ENCODE results near the gene SLC1A3.

Gene SLC1A3

DNA sequence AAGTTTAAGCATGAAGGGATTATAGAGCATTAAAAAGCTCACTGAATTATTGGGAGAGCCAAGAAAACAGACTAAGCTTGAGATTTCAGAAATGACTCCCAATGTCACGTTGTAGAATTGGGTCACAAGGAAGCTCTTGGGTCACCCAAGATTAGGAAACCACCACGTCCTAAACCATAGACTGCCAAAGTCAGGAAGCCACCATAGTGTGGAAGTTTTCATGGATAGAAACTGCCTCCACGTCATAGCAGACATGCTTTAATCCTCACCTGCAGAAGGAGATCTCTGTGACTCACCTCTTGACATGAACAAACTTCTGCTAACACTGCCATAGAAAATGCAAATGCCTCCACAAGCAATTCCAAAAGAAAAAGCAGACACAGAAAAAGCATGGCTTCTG lies 106.3 kb downstream of the SLC1A3 start:
- Histone ChIP-seq H3K4me1 (ENCODE audit: control insufficient read depth in 1 of 2, insufficient read depth in 2 of 2, low read length in 2 of 2) (no peaks in the 10 kb centered on the region), H3K27ac (ENCODE audit: low read length) (no peak overlapping the region), H3K36me3 (ENCODE audit: control insufficient read depth in 1 of 2, insufficient read depth in 2 of 2, low read length in 2 of 2) (no peaks in the 10 kb centered on the region), H3K9me3 (ENCODE audit: control insufficient read depth in 1 of 2, low read length in 2 of 2) (no peaks in the 10 kb centered on the region), H3K27me3 (ENCODE audit: low read depth, low read length) (no peaks in the 10 kb centered on the region), H3K4me3 (ENCODE audit: low read depth in 1 of 2, low read length in 2 of 2) (no peak overlapping the region)

DNA sequence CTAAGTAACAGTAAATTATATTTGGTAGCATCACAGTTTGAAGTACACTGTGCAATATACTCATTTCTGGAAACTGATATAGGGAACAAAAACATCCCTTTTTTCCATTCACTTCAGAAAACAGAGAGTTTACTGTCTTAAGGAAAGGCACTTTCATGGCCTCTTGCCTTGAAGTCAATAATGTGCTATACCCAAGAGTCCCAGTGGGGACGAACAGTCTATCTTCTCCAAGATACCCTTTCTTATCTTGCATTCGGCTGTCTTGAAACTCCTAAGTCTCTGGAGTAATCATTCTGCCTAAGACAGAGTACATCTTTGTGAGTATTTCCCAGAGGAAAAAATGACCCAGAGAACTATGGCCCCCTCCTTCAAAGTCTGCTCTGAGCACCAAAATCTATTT lies 107.1 kb downstream of the SLC1A3 start:
- Histone ChIP-seq H3K27ac (ENCODE audit: low read length) (no peak overlapping the region), H3K4me3 (ENCODE audit: low read depth in 1 of 2, low read length in 2 of 2) (no peak overlapping the region), H3K27me3 (ENCODE audit: low read depth, low read length) (no peaks in the 10 kb centered on the region), H3K9me3 (ENCODE audit: control insufficient read depth in 1 of 2, low read length in 2 of 2) (no peaks in the 10 kb centered on the region), H3K4me1 (ENCODE audit: control insufficient read depth in 1 of 2, insufficient read depth in 2 of 2, low read length in 2 of 2) (no peaks in the 10 kb centered on the region), H3K36me3 (ENCODE audit: control insufficient read depth in 1 of 2, insufficient read depth in 2 of 2, low read length in 2 of 2) (no peaks in the 10 kb centered on the region)

DNA sequence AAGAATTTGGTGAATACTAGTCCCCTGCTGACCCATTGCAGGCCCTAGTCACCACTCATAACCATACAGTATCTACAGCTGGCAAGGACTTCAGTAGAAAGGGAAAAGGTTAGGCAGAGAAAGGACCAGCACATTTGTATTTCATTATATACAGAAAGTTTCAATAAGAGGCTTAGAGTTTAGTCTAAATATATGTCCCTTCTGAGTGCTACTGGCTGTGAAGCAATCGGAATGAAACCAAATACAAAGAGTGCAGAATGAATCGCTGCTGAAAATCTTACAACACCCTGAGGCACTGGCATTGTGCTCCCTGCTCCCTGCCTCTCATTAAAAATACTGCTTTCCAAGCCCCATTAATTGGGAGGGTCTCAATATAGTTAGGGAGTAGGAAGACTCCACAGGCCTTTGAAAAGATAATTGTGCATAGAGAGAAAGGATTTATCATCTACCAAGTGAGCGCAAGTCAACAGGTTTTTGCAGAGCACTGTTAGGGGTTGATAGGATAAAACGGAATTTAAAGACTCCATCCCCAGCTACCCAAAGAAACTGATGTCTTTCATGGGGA lies 110.8 kb downstream of the SLC1A3 start:
- no peak overlapping the region for H3K27ac ChIP-seq (ENCODE audit: low read length)
- no peaks in the 10 kb centered on the region for H3K9me3 ChIP-seq (ENCODE audit: control insufficient read depth in 1 of 2, low read length in 2 of 2)
- no peaks in the 10 kb centered on the region for H3K4me1 ChIP-seq (ENCODE audit: control insufficient read depth in 1 of 2, insufficient read depth in 2 of 2, low read length in 2 of 2)
- no peaks in the 10 kb centered on the region for H3K36me3 ChIP-seq (ENCODE audit: control insufficient read depth in 1 of 2, insufficient read depth in 2 of 2, low read length in 2 of 2)
- H3K27me3 ChIP-seq (ENCODE audit: low read depth, low read length): no peaks in the 10 kb centered on the region
- H3K4me3 ChIP-seq (ENCODE audit: low read depth in 1 of 2, low read length in 2 of 2): no peak overlapping the region

DNA sequence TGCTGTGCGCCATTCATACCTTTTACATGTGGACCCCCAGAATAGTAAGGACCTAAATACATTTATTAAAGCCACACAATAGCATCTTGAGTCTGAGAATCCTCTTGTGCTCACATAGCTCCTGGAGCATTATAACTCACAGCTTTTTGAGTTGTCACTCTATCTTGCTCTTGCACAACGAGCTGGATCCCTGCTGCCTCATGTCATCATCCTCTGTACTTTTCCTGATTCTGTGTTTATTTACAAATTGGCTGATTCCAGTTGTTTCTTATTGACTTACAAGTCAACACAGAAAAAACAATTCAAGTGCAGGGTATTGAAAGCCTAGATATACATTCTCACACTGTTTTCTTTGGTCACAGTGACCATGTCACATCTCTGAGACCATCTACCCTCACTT lies 112.9 kb downstream of the SLC1A3 start:
- no peak overlapping the region for H3K27ac ChIP-seq (ENCODE audit: low read length)
- no peaks in the 10 kb centered on the region for H3K4me1 ChIP-seq (ENCODE audit: control insufficient read depth in 1 of 2, insufficient read depth in 2 of 2, low read length in 2 of 2)
- H3K4me3 ChIP-seq (ENCODE audit: low read depth in 1 of 2, low read length in 2 of 2): no peak overlapping the region
- no peaks in the 10 kb centered on the region for H3K9me3 ChIP-seq (ENCODE audit: control insufficient read depth in 1 of 2, low read length in 2 of 2)
- no peaks in the 10 kb centered on the region for H3K27me3 ChIP-seq (ENCODE audit: low read depth, low read length)
- H3K36me3 ChIP-seq (ENCODE audit: control insufficient read depth in 1 of 2, insufficient read depth in 2 of 2, low read length in 2 of 2): no peaks in the 10 kb centered on the region

DNA sequence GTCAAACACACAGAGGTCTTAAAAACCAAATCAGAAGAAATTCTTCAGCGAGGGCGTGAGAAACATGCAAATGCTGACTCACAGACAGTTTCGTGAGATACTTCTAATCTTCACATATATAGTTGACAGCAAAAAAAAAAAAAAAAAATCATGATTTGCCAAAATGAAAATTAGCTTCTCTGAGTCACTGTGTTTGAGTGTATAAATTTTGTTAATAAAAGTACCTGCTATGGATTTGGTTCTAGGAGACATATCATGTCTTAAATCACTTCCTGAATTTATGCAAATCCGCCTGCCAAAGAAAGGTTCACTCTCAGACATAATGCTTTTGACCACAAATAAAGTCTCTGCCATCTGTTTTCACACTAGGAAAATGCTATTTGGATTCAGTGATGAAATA lies 114.3 kb downstream of the SLC1A3 start:
- Histone ChIP-seq H3K9me3 (ENCODE audit: control insufficient read depth in 1 of 2, low read length in 2 of 2) (no peaks in the 10 kb centered on the region), H3K27ac (ENCODE audit: low read length) (no peak overlapping the region), H3K4me1 (ENCODE audit: control insufficient read depth in 1 of 2, insufficient read depth in 2 of 2, low read length in 2 of 2) (no peaks in the 10 kb centered on the region), H3K36me3 (ENCODE audit: control insufficient read depth in 1 of 2, insufficient read depth in 2 of 2, low read length in 2 of 2) (no peaks in the 10 kb centered on the region), H3K27me3 (ENCODE audit: low read depth, low read length) (no peaks in the 10 kb centered on the region), H3K4me3 (ENCODE audit: low read depth in 1 of 2, low read length in 2 of 2) (no peak overlapping the region)

DNA sequence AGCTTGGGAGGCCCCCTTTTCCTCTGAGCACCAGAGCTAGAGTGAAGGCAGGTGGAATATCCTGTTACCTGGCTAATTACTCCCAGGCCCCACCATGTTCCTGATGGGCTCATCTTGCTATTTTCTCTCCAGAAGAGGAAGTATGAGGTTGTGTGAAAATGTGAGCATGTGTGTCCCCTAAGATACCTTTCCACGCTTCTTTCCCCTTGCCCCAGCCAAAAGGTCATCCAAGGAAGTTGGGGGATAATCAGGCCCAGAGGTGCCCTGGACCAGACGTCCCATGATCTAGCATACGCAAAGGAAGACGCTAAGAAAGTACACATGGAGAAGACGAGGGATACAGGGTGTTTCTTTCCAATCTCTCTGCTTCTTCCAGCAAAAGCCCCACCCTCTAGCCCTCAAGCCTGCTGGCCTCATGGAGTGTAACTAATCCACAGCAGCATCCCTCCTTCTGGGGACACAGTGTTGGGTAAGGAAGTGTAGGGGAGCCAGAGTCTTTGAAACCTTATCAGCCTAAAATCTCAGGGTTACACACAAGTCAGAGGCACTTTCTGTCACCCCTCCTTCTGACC lies 115.3 kb downstream of the SLC1A3 start:
- no peaks in the 10 kb centered on the region for H3K4me1 ChIP-seq (ENCODE audit: control insufficient read depth in 1 of 2, insufficient read depth in 2 of 2, low read length in 2 of 2)

DNA sequence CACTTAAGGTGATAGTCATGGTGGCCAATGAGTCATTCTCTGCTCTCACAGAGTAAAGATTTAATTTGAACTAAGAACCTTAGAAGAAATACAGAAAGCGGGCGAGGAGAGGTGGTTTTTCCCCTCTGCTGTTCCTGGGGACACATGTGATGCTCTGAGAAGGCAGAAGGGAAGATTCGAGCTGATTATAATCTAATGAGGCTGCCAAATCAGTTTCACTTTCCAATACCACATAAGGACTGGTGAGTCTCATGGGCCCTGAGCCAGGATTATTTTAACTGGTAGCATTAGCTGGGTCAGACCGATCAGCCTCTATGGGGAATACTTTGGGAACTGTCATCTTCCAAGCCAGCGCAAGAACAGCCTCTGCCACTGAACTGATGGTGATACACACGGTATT lies 116.5 kb downstream of the SLC1A3 start:
- Histone ChIP-seq H3K27me3 (ENCODE audit: low read depth, low read length) (no peaks in the 10 kb centered on the region), H3K4me3 (ENCODE audit: low read depth in 1 of 2, low read length in 2 of 2) (no peak overlapping the region), H3K36me3 (ENCODE audit: control insufficient read depth in 1 of 2, insufficient read depth in 2 of 2, low read length in 2 of 2) (no peaks in the 10 kb centered on the region), H3K9me3 (ENCODE audit: control insufficient read depth in 1 of 2, low read length in 2 of 2) (no peaks in the 10 kb centered on the region), H3K27ac (ENCODE audit: low read length) (no peak overlapping the region), H3K4me1 (ENCODE audit: control insufficient read depth in 1 of 2, insufficient read depth in 2 of 2, low read length in 2 of 2) (no peaks in the 10 kb centered on the region)

More for the DNA sequence above, 115.3 kb downstream of the SLC1A3 start:
- H3K27me3 ChIP-seq (ENCODE audit: low read depth, low read length): no peaks in the 10 kb centered on the region
- no peak overlapping the region for H3K27ac ChIP-seq (ENCODE audit: low read length)
- no peaks in the 10 kb centered on the region for H3K36me3 ChIP-seq (ENCODE audit: control insufficient read depth in 1 of 2, insufficient read depth in 2 of 2, low read length in 2 of 2)
- no peak overlapping the region for H3K4me3 ChIP-seq (ENCODE audit: low read depth in 1 of 2, low read length in 2 of 2)
- no peaks in the 10 kb centered on the region for H3K9me3 ChIP-seq (ENCODE audit: control insufficient read depth in 1 of 2, low read length in 2 of 2)

DNA sequence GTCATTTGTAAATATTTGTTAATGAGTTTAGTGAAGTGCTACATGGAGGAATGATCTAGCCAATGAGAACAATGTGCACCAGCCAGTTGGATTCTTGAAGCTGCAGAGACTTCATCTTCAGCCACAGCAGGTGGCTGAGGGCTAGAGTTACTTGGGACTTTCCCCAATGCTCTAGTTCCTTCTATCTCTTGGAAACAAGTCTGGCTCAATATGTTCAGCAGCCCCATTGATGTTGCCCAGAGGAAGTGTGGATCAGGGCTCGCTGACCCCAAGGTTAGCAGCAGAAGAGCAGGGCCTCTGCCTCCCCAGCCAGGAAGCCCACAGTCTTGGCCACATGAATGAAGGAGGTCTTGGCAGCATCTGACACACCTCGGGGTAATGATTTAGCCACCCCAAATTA lies 117.5 kb downstream of the SLC1A3 start:
- Histone ChIP-seq H3K9me3 (ENCODE audit: control insufficient read depth in 1 of 2, low read length in 2 of 2) (no peaks in the 10 kb centered on the region), H3K27me3 (ENCODE audit: low read depth, low read length) (no peaks in the 10 kb centered on the region), H3K4me1 (ENCODE audit: control insufficient read depth in 1 of 2, insufficient read depth in 2 of 2, low read length in 2 of 2) (no peaks in the 10 kb centered on the region), H3K36me3 (ENCODE audit: control insufficient read depth in 1 of 2, insufficient read depth in 2 of 2, low read length in 2 of 2) (no peaks in the 10 kb centered on the region), H3K4me3 (ENCODE audit: low read depth in 1 of 2, low read length in 2 of 2) (no peak overlapping the region), H3K27ac (ENCODE audit: low read length) (peak overlapping the region; percentile 10)

DNA sequence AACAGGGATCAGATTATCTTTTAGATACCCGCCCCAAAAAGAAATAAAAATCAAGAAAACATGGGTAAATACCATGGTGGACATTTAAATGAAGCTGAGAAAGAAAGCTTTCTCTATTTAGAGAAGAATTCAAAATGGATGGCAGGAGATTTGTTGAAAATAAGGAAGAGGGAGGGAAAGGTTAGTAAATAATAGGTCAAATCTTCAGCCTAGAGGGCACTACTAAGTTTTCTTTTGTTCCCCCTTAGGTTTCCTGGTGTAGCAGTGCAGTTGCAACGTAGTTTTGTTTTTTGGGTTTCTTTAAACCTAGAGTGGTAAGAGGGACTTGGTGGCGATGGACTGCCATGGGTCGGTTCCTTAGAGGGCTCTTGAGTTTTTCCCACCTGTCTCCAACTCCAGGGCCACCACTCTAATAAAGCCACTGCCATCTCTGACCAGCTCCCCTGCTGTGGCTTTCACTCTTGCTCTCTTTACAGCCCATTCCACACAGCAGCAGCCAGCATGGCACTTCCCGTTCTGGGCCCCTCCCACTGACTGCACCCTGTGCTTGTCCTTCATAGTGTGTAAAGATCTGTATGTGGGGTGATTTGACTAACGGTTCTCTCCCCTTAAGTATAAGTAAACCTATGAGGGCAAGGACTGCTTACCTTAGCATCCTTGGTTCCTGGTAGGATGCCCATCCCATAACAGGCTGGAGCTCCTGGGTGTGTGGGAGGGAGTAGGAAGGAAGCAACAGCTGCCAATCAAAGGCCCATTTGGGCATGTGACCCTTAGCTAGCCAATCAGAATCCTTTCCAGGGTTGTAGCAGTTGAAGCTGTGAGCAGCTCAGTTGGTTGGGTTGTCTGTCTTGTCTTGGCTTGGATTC lies 118.3 kb downstream of the SLC1A3 start:
- Histone ChIP-seq H3K27ac (ENCODE audit: low read length) (peak overlapping the region; percentile 10), H3K4me3 (ENCODE audit: low read depth in 1 of 2, low read length in 2 of 2) (peak overlapping the region; percentile 10 to 15), H3K27me3 (ENCODE audit: low read depth, low read length) (no peaks in the 10 kb centered on the region), H3K36me3 (ENCODE audit: control insufficient read depth in 1 of 2, insufficient read depth in 2 of 2, low read length in 2 of 2) (no peaks in the 10 kb centered on the region), H3K4me1 (ENCODE audit: control insufficient read depth in 1 of 2, insufficient read depth in 2 of 2, low read length in 2 of 2) (no peaks in the 10 kb centered on the region), H3K9me3 (ENCODE audit: control insufficient read depth in 1 of 2, low read length in 2 of 2) (no peaks in the 10 kb centered on the region)

DNA sequence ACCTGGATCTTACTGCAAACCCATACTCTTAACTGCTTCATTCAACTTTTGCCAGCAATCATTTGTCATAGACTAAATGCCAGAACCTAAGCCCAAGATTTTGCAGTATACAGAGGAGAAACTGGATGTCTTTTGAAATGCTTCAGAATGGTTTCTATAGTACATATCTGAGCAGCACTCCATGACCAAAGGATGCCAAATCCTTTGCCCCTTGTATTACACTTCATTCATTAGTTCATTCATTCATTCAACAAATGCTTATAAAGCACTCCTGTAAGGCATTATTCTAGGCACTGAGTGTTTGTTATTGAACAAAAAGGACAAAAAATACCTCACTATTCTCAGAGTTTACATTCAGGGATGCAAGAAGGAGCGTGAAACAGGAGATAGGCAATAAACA lies 119.9 kb downstream of the SLC1A3 start:
- Histone ChIP-seq H3K27ac (ENCODE audit: low read length) (no peak overlapping the region), H3K4me1 (ENCODE audit: control insufficient read depth in 1 of 2, insufficient read depth in 2 of 2, low read length in 2 of 2) (no peaks in the 10 kb centered on the region), H3K36me3 (ENCODE audit: control insufficient read depth in 1 of 2, insufficient read depth in 2 of 2, low read length in 2 of 2) (no peaks in the 10 kb centered on the region), H3K27me3 (ENCODE audit: low read depth, low read length) (no peaks in the 10 kb centered on the region), H3K4me3 (ENCODE audit: low read depth in 1 of 2, low read length in 2 of 2) (no peak overlapping the region), H3K9me3 (ENCODE audit: control insufficient read depth in 1 of 2, low read length in 2 of 2) (no peaks in the 10 kb centered on the region)

DNA sequence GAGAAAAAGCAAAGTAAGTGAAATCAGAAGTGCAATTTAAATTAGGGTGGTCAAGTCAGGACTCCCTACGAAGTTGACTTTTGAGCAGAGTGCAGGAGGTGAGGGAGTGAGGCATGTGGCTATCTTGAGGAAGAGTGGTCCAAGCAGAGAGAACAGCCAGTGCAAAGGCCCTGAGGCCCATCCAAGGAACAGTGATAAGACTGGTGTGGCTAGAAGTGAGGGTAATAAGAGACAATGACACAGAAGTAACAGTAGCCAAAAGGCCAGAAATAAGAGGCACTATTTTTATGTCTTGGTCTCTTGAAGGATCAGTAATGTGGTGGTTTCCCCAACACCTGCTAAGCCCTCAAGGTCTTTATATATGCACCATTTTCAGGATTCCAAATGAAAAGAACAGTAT lies 120.4 kb downstream of the SLC1A3 start:
- H3K27ac ChIP-seq (ENCODE audit: low read length): no peak overlapping the region
- H3K4me1 ChIP-seq (ENCODE audit: control insufficient read depth in 1 of 2, insufficient read depth in 2 of 2, low read length in 2 of 2): no peaks in the 10 kb centered on the region

More for the DNA sequence above, 120.4 kb downstream of the SLC1A3 start:
- no peaks in the 10 kb centered on the region for H3K27me3 ChIP-seq (ENCODE audit: low read depth, low read length)
- H3K36me3 ChIP-seq (ENCODE audit: control insufficient read depth in 1 of 2, insufficient read depth in 2 of 2, low read length in 2 of 2): no peaks in the 10 kb centered on the region
- no peak overlapping the region for H3K4me3 ChIP-seq (ENCODE audit: low read depth in 1 of 2, low read length in 2 of 2)
- H3K9me3 ChIP-seq (ENCODE audit: control insufficient read depth in 1 of 2, low read length in 2 of 2): no peaks in the 10 kb centered on the region
